Cardiac fibroblast (primary cell): ENCODE measurements around the gene TPRG1.
A peak's percentile ranks its signal among the peaks of the same experiment; 100 is the strongest.

Experiments
- DNase-seq, 2 donors: peaks; one replicate each; pipeline versions ENCODE4 v3.0.0 to v3.0.0-alpha.2; 2010; ENCODE audit warnings: low read depth in 2 of 2
- H3K4me3 ChIP-seq, 2 donors: replicated peaks in 1 of 2; 1 replicate in 1 of 2; 2 replicates in 1 of 2; pipeline ENCODE4 v1.5.1; 2011; ENCODE audit warnings: low read depth in 2 of 2, low read length in 2 of 2, mild to moderate bottlenecking in 2 of 2, moderate library complexity in 1 of 2
- CTCF ChIP-seq: IDR thresholded peaks from one replicate; pipeline ENCODE4 v1.5.1; 2011; ENCODE audit warnings: low read depth, mild to moderate bottlenecking, low read length, inconsistent platforms

TPRG1 gene

GRCh38 chr3:189349772-189350171 is 178.0 kb downstream of the TPRG1 start:
- TF ChIP-seq CTCF: no peak
- DNase-seq: peak in 1 of 2 donors; percentile 22
- H3K4me3 ChIP-seq: no peak overlapping the region

GRCh38 chr3:189353318-189353965 is 181.7 kb downstream of the TPRG1 start:
- TF ChIP-seq CTCF: no peak
- H3K4me3 ChIP-seq: no peak overlapping the region
- no peak for DNase-seq

- TF ChIP-seq CTCF: no peak
- no peak for DNase-seq
- H3K4me3 ChIP-seq: no peak overlapping the region
Observed at GRCh38 chr3:189353988-189354889, 182.5 kb downstream of the TPRG1 start.

GRCh38 chr3:189355115-189355480 is 183.3 kb downstream of the TPRG1 start:
- no peak for TF ChIP-seq CTCF
- no peak overlapping the region for H3K4me3 ChIP-seq
- DNase-seq: no peak

- no peak for TF ChIP-seq CTCF
- peak; percentile 51 to 80 for DNase-seq
- no peak overlapping the region for H3K4me3 ChIP-seq
Observed at GRCh38 chr3:189355481-189356201, 183.9 kb downstream of the TPRG1 start.

GRCh38 chr3:189360291-189360690 is 188.5 kb downstream of the TPRG1 start:
- no peak for TF ChIP-seq CTCF
- H3K4me3 ChIP-seq: no peak overlapping the region
- no peak for DNase-seq
